OCI-M2 (cell line): ENCODE data around the gene DTX1.

Experiments
- DNase-seq: peaks from one replicate; lab custom pipeline; 2025; ENCODE audit not compliant: unreplicated experiment; lab: John Stamatoyannopoulos, UW

DTX1 gene

GRCh38 chr12:113056631-113057488 is at the start of gene DTX1:
TSS of gene DTX1 (plus strand) at chr12:113056730. CDS start at chr12:113058193, 1,463 bp downstream.
- DNase-seq = no peak

GRCh38 chr12:113007166-113007565 is 49.4 kb upstream of the DTX1 start:
- no peak for DNase-seq

GRCh38 chr12:113010701-113011100 is 45.8 kb upstream of the DTX1 start:
- no peak for DNase-seq

- DNase-seq = no peak
Observed at GRCh38 chr12:113014565-113014964, 42.0 kb upstream of the DTX1 start.

- DNase-seq = no peak
Observed at GRCh38 chr12:113016796-113017195, 39.7 kb upstream of the DTX1 start.

- no peak for DNase-seq
Observed at GRCh38 chr12:113019025-113019424, 37.5 kb upstream of the DTX1 start.

- DNase-seq = no peak
Observed at GRCh38 chr12:113021500-113021899, 35.0 kb upstream of the DTX1 start.

GRCh38 chr12:113022563-113023297 is 33.8 kb upstream of the DTX1 start:
- no peak for DNase-seq

- DNase-seq = no peak
Observed at GRCh38 chr12:113027726-113028125, 28.8 kb upstream of the DTX1 start.

- DNase-seq = no peak
Observed at GRCh38 chr12:113030875-113031525, 25.5 kb upstream of the DTX1 start.

GRCh38 chr12:113039911-113040445 is 16.6 kb upstream of the DTX1 start:
- DNase-seq = no peak

- no peak for DNase-seq
Observed at GRCh38 chr12:113040722-113041171, 15.8 kb upstream of the DTX1 start.

GRCh38 chr12:113041560-113041959 is 15.0 kb upstream of the DTX1 start:
- DNase-seq = no peak

- no peak for DNase-seq
Observed at GRCh38 chr12:113043240-113043639, 13.3 kb upstream of the DTX1 start.

GRCh38 chr12:113044516-113044915 is 12.0 kb upstream of the DTX1 start:
- DNase-seq = no peak

GRCh38 chr12:113048716-113049127 is 7.8 kb upstream of the DTX1 start:
- peak; percentile 30 for DNase-seq

GRCh38 chr12:113049976-113050742 is 6.4 kb upstream of the DTX1 start:
- DNase-seq = no peak

- no peak for DNase-seq
Observed at GRCh38 chr12:113050795-113051194, 5.7 kb upstream of the DTX1 start.

GRCh38 chr12:113051759-113052158 is 4.8 kb upstream of the DTX1 start:
- no peak for DNase-seq

- DNase-seq = no peak
Observed at GRCh38 chr12:113052326-113052725, 4.2 kb upstream of the DTX1 start.
